Measurements from ENCODE around the gene FCN2. TPM values are rescaled to one million over a fixed set of nuclear protein-coding genes. Genes with fewer than 3 reads are reported as not detected.

The FCN2 gene
- total and polyA plus RNA-seq, 9 of the 15 experiments (the other 6 are each of a cell fraction or from before 2014, with no cell fraction given), result not detected

GRCh38 chr9:134884492-134884891 is 3.9 kb downstream of the FCN2 start (continued):
- TF ChIP-seq SETDB1 (IDR thresholded peaks at IDR 0.05; ENCODE audit: low read length) (no peak), KDM2B (CRISPR knock-in tag; IDR thresholded peaks at IDR 0.05) (no peak)

- H4K20me1 ChIP-seq (replicated peaks; ENCODE audit: control insufficient read depth, insufficient read depth, low read length), result 0 out of 2 replicates have a peak, but pooled peaks cover 8% of the 10 kb centered on the region
- H3K27ac ChIP-seq (ENCODE audit: extremely low read depth, low read depth, low read length), result no peak overlapping the region
- H3K4me1 ChIP-seq (replicated peaks in 1 of 2; ENCODE audit: control insufficient read depth in 2 of 2, insufficient read depth in 2 of 2, low read length in 2 of 2), result no peaks in the 10 kb centered on the region
- ATAC-seq, result no peak
- in situ Hi-C loops (cut with MboI), result no loop called here
- 2% methylated on average over 16 of the region's 22 CpGs for WGBS (ENCODE audit: insufficient coverage, low coverage, missing lambda C conversion rate)
- H3K4me2 ChIP-seq (ENCODE audit: insufficient read depth, low read length), result no peak overlapping the region
- H3K4me3 ChIP-seq, result no peak overlapping the region
- H3K9ac ChIP-seq (ENCODE audit: insufficient read depth in 1 of 2, low read depth in 2 of 2, low read length in 2 of 2), result no peak overlapping the region
- CTCF ChIA-PET (ENCODE audit: low intra/inter-chr PET ratio), result no interaction called here
- no peak overlapping the region for H2AFZ ChIP-seq (ENCODE audit: low read depth, low read length)
- no peaks in the 10 kb centered on the region for H3K9me3 ChIP-seq (replicated peaks; ENCODE audit: control insufficient read depth, insufficient read depth, low read depth, low read length)
- POLR2A ChIA-PET, result no interaction called here
- no peaks in the 10 kb centered on the region for H3K9me1 ChIP-seq (ENCODE audit: control insufficient read depth, insufficient read depth, low read length)
- intact Hi-C loops (cut with micrococcal nuclease), result no loop called here
- TF ChIP-seq SMARCA4 (IDR thresholded peaks at IDR 0.05) (no peak), ZNF584 (CRISPR knock-in tag; IDR thresholded peaks at IDR 0.05; ENCODE audit: low read depth) (no peak), TSC22D4 (tag; IDR thresholded peaks at IDR 0.05) (no peak), ZNF134 (CRISPR knock-in tag; conservative IDR thresholded peaks at IDR 0.05) (no peak), SMAD4 (CRISPR knock-in tag; conservative IDR thresholded peaks at IDR 0.05) (no peak), ZNF586 (CRISPR knock-in tag; conservative IDR thresholded peaks at IDR 0.05) (no peak), ZFP36 (IDR thresholded peaks at IDR 0.05; ENCODE audit: low read depth, low read length, partially characterized antibody) (peak; percentile 18)
- no peaks in the 10 kb centered on the region for H3K79me2 ChIP-seq (ENCODE audit: control insufficient read depth, insufficient read depth, low read length)
- H3K36me3 ChIP-seq (ENCODE audit: control insufficient read depth, insufficient read depth, low read length), result no peaks in the 10 kb centered on the region
- peaks cover 18 to 66% of the 10 kb centered on the region in 2 experiments for H3K27me3 ChIP-seq (ENCODE audit: control insufficient read depth in 2 of 2, insufficient read depth in 2 of 2, low read length in 2 of 2)
- DNase-seq (ENCODE audit: extremely low read depth in 1 of 4, low spot score in 3 of 4), result no peak
- no peak for FAIRE-seq
- BruUV-seq (replicated peaks), result no TSS peak
Measured at GRCh38 chr9:134885001-134885678, 4.5 kb downstream of the FCN2 start.

Data from K562 (cell line).